PC-9 (cell line): Measurements from ENCODE around the gene PITRM1.

Experiments
- EZH2 ChIP-seq: fragments of 200-600 bp; sonication (generic); IDR thresholded peaks from 2 replicates; pipeline ENCODE4 v1.8.0; 2017; ENCODE audit warnings: antibody characterized with exemption, low read depth
- TF ChIP-seq, protein P1 (sequence below): fragments of 200-600 bp; sonication (generic); conservative IDR thresholded peaks from 2 replicates; pipeline ENCODE4 v1.6.1; 2017; ENCODE audit warnings: mixed run types, antibody characterized with exemption, mild to moderate bottlenecking, moderate library complexity

DNA sequence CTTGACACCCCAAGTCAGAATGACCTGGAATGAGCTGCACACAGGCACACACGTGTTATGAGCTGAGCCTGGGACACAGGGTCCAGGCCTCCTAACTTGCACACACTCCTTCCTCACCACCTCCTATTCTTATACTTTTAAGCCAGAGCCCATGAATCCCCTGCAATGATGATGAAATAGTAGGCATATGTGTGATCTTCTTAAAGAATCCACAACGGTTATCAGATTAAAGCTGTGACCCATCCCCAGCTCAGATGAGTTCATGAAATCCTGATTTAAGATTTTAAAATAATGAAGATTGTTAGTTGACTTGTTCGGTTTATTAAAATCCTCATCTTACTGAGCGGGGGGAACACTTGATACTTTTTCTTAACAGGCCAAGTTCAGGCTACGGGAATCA lies 38.6 kb downstream of the PITRM1 start:
- TF ChIP-seq EZH2: no peak
- TF ChIP-seq, protein P1, sequence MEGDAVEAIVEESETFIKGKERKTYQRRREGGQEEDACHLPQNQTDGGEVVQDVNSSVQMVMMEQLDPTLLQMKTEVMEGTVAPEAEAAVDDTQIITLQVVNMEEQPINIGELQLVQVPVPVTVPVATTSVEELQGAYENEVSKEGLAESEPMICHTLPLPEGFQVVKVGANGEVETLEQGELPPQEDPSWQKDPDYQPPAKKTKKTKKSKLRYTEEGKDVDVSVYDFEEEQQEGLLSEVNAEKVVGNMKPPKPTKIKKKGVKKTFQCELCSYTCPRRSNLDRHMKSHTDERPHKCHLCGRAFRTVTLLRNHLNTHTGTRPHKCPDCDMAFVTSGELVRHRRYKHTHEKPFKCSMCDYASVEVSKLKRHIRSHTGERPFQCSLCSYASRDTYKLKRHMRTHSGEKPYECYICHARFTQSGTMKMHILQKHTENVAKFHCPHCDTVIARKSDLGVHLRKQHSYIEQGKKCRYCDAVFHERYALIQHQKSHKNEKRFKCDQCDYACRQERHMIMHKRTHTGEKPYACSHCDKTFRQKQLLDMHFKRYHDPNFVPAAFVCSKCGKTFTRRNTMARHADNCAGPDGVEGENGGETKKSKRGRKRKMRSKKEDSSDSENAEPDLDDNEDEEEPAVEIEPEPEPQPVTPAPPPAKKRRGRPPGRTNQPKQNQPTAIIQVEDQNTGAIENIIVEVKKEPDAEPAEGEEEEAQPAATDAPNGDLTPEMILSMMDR: no peak
